Activated T-cell treated with anti-CD3 and anti-CD28 coated beads for 24 hours (primary cell): ENCODE data around the gene ITPRID1.
A peak's percentile ranks its signal among the peaks of the same experiment; 100 is the strongest.
"Not testable (repeated sequence)": the region's sequence is repeated elsewhere in the genome, so short reads cannot be mapped to it uniquely, and the experiment has no call there.

Source experiments
- DNase-seq: peaks from one replicate; pipeline ENCODE4 v3.0.0-alpha.2; 2020; ENCODE audit warnings: low read depth

ITPRID1 gene

DNA sequence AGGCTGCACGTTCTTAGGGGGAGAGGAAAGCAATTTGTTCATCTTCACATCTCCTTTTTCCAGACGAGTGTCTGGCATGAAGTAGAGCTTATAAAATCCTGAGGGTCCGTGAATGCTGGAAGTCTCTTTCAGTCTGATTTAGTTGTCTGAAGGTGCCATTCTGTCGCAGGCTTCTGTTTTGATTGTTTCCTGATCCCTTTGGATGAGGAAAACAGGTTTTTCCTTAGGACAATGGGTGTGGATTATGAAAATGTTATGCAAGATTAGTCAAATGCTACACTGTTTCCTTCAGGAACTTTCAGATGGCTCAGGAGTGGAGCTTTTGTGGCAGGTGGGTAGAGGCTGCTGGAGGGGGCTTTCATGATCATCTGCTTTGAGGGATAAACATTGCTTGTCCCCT is at the start of gene ITPRID1:
TSS of gene ITPRID1 (plus strand) at position 301 of the 400 bp plus-strand sequence. CDS start 38,935 bp downstream, outside the sequence.
- DNase-seq: no peak

DNA sequence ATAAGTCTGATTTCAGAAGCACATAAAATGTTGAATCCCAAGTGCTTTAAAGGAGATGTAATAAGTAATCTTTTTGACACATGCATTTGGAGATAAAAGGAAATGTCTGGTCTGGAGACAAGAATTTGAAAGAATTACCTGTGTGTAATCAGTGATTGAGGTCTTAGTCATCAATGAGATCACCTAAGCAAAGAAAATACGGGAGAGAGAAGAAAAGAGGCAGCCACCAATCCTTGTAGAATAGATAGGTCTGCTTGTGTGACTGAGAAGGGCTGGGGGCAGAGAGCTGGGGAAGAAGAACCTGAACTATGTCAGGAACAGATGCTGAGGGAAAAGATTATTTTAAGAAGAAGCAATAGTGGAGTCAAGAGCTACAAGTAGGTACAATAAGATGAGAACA is 49.3 kb upstream of the ITPRID1 start:
- DNase-seq: no peak

GRCh38 chr7:31465285-31465684 is 48.6 kb upstream of the ITPRID1 start:
- DNase-seq: no peak

GRCh38 chr7:31466036-31466435 is 47.9 kb upstream of the ITPRID1 start:
- no peak for DNase-seq

DNA sequence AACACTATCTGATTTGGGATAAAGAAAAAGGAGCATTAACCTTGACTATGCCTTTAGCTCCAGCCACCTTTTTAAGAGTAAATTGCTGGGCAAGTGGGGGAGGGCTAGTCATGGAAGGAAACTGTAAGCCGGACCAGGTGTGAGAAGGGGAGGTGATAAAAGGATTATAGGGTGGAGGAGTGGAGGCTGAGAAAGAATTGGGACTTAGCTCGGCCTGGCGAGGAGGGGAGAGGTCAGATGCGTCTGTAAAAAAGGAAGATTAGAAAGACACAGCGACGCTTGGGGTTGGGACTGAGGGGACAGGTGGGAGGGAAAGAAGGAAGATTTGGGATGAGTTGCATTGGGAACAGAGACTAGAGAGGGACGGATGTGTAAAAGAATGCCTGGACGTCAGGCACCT is 43.0 kb upstream of the ITPRID1 start:
- DNase-seq: not testable (repeated sequence)

DNA sequence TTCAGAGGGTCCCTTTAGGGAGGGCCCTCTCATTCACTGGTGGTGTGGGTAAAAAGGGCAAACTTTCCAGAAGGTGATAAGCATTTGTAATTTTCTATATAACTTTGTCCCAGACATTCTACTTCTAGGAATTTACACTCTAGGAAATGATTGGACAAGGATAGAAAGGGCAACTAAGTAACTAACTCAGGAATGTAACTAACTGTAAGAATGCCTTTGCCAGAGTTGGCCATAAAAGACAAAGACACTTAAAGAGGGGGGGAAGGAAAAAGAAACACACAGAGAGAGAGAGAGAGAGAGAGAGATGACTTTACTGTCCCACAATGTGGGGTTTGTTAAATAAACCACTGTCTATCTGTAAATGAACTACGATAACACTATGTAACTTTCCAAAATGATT is 38.5 kb upstream of the ITPRID1 start:
- DNase-seq: no peak

GRCh38 chr7:31476073-31476745 is 37.7 kb upstream of the ITPRID1 start:
- DNase-seq: no peak

DNA sequence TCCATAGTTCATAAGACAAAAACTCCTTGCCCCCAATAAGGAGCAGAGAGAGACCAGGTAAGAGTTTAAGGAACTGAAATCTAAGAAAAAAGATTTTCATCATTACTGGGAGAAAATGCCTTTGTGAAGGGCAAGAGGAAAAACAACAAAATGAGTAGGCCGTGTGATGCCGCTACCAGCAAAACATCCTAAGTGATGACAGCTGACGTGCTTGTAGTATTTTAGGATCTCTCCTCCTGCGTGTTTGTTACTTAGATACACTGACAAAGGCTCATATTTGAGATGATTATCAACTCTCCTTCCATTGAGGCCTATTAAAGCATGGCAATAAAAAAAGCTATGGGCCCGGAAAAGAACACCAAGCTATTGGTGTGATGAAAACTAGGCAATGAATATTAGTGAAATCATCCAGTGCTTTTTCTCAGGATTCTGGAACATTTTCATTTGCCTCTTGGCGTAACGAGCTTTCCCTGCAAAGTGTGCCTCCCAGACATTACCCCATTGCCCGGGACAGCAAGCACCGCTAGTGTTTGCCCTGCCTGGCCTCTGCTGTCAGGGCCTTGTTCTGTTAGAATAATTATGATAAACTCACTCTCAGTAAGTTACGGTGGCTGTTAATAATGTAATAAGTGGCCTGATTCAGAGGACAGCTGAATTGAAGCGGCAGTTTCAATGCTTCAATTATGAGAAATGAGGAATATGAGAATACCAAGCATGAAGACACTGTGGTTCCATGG is 36.8 kb upstream of the ITPRID1 start:
- no peak for DNase-seq

DNA sequence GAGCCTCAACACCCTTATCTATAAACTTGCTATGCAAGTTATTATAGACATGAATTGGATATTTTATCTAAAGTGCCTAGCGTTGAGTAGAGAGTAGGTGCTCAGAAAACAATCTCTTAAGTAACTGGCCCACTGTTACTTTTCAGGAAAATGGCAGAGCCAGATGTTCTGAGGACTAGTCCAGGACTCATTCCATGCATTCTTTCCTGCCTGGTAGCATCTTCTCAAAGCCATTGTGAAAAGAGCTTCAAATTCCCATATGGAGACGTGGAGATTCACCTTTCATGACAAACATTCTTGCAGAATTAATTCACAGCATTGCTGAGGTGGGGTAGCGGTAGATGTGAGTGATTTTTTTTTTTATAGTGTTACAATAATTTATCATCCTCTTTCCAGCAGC is 35.9 kb upstream of the ITPRID1 start:
- DNase-seq: no peak

DNA sequence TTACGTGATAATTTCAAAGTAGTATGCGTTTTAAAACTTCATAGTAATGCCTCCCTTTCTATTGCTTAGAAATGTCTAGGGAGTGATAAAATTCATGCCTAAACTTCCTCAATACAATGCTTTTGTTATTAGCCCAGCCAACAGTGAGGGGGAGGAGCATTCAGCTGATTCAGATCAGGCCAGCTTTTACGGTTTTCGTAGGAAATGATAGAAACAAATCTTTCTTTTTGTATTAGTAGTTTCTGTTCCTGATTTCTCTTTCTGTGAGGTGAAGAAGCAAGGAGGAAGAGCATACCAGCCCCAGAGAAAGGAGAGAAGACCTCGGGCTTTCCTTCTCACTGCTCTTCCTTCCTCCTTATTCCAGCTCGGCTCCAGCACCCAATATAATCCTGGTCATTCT is 35.2 kb upstream of the ITPRID1 start:
- no peak for DNase-seq

DNA sequence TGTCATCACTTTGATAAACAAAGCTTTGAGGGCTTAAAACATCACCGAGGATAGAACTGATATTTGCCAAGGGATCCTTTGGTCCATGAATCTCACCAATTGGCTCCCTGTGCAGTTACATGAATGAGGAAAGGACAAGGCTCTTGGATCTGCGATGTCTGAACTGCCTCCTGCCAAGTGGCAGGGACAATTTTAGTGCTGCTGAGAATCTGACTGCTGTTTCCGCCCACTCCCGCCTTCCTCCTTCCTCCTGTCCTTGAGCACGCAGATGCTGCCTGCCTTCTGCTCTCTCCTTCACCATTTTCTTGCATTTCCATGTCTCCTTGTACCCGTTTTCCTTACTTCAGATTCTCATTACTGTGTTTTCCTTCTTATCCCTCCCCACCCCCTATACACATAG is 26.8 kb upstream of the ITPRID1 start:
- no peak for DNase-seq

DNA sequence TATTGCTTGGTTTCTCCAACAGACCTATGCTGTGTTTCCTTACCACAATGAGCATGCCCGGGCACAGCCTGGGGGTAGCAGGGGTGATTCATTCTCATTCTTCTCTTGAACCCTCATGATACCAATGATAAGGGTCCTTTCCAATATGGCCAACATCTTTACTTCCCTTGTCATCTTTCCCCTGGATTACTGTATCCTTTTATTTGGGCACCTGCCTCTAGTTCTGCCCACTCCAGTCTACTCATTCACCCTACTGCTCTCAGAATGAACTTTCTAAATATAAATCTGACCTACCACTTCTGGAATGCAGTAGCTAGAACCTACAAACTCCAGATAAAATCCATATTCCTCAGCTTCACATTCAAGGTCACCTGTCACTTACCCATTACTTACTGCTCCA is 26.4 kb upstream of the ITPRID1 start:
- DNase-seq: no peak

DNA sequence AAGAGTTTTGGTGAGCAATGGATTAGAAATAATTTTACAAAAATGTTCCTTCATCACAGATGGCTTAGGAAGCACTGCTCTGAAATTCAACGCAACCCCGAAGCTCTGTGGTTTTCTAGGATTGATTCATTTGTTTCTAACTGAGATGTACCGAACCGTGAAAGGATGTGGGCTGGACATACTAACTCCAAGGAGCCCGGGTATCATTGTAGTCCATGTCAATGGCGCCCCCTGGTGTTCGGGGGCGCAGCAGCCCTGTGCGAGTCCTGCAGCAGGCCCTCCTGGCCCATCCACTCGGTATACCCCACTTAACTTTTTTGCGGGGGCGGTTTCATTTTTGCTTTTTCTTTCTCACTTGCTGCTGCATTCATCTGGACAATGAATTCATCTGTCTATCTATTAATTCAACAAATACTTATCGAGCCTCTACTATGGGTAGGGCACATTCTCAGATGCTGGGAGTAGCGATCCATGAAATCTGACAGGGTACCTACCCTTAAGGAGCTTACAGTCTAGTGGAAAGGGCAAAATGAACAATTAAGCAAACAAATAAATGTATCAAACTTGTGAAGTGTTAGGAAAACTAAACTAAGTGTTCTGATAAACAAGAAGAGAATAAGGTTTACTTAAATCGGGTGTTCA is 25.2 kb upstream of the ITPRID1 start:
- peak; percentile 1 for DNase-seq

GRCh38 chr7:31490796-31491314 is 23.0 kb upstream of the ITPRID1 start:
- DNase-seq: no peak

DNA sequence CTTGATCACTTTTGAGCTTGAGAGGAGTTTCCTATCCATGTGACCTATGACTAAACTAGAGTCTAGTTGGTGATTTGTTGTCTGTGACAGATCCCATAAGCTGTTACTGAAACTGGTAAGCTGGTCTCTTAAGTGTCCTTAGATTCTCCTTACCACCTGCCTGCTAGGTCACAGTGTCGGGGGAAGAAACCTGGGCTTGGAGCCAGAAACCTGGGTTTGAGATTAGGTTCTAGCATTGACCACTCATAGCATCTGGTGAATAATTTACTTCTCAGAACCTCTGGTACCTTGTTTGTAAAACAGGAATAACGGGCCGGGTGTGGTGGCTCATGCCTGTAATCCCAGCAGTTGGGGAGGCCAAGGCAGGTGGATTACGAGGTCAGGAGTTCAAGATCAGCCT is 21.8 kb upstream of the ITPRID1 start:
- DNase-seq: no peak

DNA sequence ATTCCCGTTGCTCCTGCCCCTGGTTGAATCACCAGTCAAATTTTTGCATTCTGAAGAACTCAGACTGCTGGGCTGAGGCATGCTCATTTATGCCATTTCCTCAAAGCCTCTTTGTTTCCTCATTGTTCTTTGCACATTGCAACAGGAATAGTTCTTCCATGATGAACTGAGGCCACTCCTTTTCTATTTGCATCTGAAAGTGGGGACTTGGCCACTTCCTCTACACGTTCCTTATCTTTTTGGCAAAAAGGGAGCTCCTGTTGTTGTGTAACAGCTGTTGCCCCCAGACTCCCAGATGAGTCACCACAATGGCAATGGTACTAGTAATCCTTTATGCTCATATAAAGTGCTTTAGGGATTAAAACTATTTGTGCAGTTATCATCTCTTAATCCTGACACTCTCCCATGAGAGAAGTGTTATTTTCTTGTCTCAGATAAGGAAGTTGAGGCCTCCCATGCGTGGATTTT is 20.1 kb upstream of the ITPRID1 start:
- DNase-seq: no peak

DNA sequence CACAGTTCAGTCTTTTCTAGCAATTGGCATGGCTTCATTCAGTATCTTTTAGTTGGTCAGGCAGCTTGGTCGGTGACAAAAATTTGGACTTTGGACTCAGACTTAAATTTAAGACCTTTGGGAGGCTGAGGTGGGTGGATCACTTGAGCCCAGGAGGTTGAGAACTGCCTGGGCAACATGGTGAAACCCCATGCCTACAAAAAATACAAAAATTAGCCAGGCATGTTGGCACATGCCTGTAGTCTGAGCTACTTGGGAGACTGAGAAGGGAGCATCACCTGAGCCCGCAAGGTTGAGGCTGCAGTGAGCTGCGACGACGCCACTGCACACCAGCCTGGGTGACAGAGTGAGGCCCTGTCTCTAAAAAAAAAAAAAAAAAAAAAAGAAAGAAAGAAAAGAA is 19.5 kb upstream of the ITPRID1 start:
- no peak for DNase-seq

- no peak for DNase-seq
Measured at GRCh38 chr7:31495653-31496052, 18.2 kb upstream of the ITPRID1 start.

DNA sequence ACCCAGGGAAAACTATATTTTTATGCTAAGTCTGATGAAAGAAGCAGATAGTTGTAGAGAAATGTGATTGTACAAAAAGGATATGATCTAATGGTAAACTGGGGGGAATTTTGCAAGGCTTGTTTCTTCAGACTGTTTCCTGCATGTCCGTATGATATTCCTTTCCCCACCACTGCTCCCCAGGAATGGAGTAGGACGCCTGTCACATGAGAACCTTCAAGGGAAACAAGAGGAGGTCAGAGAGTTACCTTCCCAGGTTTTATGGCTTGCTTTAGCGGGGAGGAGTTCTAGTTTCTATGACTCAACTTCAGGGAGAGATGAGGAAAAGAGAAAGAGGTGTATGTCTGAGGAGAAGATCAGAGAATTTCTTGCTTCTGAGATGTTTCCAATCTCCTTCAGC is 16.4 kb upstream of the ITPRID1 start:
- DNase-seq: no peak

- DNase-seq: no peak
Measured at GRCh38 chr7:31500656-31501055, 13.2 kb upstream of the ITPRID1 start.

- DNase-seq: no peak
Measured at GRCh38 chr7:31508823-31509222, 5.1 kb upstream of the ITPRID1 start.

- DNase-seq: no peak
Measured at GRCh38 chr7:31512166-31512565, 1.7 kb upstream of the ITPRID1 start.
